DMS 273 (cell line): ENCODE results near the gene CXCL3.

ENCODE experiments used
- DNase-seq: peaks from one replicate; lab custom pipeline; 2025; ENCODE audit not compliant: unreplicated experiment; lab: John Stamatoyannopoulos, UW

The CXCL3 gene

DNA sequence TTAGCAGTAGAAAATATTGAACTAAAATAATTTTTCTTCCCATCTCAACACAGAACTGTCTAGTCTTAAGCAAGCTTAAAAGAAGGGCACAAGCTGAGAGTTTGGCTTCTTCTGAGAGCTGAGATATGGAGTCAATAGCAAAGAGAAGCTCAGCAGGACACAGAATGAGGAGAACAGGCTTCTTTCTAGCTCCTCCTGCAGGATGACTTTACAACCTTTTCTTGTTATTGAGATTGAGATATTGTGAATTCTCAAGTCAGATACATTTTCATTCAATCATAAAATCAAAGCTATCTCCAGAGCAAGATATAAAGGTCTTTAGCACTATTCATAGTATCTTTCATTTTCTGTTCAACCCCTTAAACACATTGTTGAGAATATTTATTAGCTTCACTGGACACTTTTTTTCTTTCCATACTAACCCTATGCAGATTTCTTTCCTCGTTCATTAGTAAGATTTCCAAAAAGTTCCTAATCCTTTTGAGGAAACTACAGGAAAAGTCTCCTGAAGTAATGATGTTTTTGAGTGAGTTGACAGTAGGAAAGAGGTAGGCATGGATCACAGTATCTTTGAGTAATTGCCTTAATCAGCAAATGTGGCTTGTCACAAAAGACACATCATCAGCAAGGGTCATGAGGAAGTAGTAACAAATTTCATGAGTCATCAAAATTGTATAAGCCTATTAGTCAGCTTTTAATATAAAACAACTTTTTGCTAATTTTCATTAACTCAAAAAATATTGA, 17.8 kb upstream of the CXCL3 start:
- peak; percentile 1 for DNase-seq

DNA sequence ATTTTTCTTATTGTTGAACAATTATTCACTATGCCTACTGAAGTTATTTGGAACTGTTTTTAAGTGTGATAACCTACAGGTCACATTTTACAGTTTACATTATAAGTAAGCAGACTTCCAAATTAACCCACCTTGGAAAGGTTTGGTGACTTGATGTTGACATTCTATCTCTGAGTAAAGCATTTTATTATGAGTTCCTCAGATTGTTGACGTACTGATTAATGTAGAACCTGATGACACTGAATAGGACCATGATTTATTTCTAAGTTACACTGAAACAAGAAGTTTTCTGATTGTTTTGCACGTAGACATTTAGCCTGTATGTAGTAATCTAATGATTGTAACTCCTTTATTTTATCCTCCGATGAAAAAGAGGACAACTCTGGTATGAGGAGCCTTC, 17.0 kb upstream of the CXCL3 start:
- DNase-seq, result no peak

DNA sequence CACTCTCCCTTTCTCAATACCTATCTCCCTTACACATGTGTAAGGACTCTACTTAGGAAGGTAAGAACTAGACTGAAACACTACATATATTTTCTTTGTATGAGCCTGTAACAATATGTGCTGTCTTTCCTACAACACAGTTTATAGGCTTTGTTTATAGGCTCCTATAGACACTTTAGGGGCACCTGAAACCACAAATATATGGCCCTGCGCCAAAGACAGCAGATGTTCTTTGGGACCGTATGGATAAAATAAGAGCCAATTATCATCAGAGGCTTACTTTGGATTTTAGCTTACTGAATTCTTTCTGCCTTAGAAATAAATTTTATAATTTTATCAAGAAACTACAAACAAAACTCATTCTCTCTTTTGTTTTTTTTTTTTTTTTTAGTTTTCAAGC, 16.6 kb upstream of the CXCL3 start:
- DNase-seq, result peak; percentile 47

DNA sequence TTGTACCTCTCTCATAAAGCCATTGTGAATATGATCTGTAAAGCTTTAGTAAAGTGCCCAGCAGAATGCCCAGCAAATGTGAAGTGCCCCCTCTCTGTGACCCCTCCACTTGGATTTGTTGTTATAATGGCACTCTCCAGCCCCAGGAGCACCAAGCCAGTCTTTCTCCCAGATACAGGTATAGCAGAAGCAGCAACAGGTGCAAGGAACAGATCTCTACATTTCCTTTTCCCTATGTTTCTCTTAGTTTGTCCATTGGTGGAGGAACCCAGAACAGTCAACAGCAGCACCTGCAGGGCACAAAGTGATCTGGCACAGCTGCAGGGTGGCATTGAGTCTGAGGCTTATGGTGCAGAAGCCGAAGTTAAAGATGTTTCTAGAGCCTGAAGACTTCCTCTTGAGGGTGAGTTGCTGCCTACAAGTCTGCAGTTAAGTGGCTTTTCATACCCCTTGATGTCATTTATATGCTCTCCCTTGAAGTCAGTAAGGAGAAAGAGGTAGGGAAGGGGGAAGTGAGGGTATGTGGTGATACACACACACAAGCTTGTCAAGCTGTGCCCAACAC, 16.1 kb upstream of the CXCL3 start:
- no peak for DNase-seq

DNA sequence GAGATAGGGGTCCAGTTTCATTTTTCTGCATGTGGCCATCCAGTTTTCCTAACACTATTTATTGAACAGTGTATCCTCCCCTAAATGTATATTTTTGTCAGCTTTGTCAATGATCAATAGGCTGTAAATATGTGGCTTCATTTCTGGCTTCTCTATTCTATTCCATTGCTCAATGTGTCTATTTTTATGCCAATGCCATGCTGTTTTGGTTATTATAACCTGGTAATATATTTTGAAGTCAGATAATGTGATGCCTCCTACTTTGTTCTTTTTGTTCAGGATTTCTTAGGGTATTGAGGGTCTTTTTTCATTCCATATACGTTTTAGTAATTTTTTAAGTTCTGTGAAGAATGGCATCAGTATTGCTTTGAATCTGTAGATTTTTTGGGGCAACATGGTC, 8.7 kb upstream of the CXCL3 start:
- no peak for DNase-seq

DNA sequence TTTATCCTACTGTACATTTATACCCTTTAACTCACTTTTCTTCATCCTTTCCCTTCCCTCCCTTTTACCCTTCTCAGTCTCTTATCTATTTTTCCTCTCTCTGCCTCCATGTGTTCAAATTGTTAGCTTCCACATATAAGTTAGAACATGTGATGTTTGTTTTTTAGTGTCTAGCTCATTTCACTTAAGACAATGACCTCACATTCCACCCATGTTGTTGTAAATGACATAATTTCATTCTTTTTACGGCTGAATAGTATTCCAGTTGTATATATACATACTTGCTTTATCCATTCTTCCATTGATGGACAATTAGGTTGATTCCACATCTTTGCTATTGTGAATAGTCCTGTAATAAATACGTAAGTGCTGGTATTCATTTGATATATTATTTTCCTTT, 7.3 kb upstream of the CXCL3 start:
- DNase-seq, result no peak

DNA sequence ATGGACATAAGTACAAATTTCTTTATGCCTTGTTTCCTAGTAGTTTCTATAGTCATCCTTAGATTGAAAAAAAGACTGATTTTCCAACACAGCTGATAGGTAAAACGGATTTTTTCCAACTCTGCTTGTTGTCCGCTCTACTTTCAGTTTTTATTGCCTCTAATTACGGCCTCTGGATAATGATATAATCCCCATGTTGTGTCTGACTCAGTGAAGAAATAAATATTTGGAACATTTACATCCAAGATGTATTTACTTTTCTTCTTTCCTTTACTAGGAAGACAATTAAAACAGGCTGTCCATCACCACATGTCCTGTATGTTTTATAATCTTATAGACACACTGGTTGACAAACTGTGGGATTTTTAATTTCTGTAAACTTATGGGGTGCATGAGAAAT, 6.8 kb upstream of the CXCL3 start:
- no peak for DNase-seq

DNA sequence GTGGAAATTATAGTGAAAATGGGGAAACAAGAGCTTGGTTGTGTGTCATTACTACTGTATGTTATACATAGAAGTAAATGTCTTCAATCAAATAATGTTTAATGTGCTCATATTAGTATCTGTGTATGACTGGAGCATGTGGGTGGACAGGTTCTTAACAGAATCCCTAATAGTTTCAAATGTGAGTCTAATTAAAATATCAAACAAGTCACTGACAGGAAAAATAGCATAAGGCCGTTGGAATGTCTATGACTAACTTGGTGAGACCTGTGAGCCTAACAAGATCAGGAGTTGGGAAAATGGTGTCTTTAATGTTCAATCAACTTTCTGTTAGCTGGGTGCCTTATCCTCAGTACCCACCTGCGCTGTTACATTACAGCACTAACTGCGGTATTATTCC, 6.2 kb upstream of the CXCL3 start:
- DNase-seq, result no peak

DNA sequence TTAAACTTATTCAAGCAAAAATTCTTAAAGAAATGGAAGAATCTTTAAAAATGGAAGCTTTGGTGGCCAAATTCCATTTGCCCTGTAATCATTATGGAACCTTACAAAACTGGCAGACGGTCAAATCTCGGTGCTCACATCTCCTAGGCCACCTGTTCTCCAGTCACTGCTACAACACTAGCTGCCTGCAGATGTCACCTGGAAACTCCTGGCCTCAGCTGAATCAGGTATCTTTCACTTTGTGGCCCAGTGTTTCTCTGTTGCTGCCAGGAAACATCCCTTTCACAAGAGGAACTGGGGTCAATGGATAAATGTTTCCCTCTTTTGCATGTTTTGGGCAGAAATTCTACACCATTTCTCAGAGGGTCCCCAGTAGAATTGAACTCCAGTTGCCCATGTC, 4.2 kb upstream of the CXCL3 start:
- DNase-seq, result peak; percentile 3

DNA sequence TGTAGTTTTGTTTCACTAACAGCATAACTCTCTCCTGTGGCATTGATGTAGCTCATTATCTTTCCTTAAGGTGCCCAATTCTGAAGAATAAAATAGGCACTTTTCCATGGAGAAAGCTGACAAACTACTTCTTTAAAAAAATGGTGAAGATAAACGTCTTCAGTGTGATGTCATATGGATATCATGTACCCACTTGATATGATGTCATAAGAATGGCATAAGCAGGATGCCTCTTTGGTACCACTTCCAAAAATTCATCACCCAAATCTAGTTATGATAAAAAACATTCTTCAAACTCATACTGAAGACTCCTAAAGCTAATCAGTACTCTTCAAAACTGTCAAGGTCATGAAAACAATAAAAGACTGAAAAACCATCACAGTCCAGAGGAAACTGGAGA, 2.9 kb upstream of the CXCL3 start:
- no peak for DNase-seq

DNA sequence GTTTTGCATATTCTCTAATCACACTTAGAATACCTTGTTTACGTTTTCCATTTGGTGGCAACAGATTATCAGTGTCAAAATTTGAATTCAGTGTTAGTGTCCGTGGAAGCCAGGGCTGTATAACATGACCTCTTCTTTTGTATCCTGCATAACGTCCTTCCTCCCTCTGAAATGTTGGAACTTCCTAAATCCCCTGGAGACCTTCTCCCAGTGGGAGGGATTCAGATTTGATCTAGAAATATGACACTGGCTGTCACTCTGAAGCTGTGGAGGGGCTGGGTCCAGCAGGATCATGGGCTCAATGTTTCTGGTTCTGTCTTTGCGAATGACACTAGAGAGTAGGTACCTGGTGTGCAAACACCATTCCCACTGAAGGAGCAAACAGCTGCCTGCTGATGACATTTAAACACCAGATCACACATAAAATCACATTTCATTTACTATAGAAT, 850 bp upstream of the CXCL3 start:
- DNase-seq, result peak; percentile 18

DNA sequence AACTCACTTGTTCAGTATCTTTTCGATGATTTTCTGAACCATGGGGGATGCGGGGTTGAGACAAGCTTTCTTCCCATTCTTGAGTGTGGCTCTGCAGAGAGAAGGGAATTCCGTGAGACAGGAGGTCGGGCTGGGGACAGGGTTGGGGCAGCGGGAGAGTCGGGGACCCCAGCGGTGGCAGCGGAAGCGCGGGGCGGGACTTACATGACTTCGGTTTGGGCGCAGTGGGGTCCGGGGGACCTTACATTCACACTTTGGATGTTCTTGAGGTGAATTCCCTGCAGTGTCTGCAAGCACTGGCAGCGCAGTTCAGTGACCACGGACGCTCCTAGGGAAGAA, 434 bp downstream of the CXCL3 start:
- peak; percentile 19 for DNase-seq

DNA sequence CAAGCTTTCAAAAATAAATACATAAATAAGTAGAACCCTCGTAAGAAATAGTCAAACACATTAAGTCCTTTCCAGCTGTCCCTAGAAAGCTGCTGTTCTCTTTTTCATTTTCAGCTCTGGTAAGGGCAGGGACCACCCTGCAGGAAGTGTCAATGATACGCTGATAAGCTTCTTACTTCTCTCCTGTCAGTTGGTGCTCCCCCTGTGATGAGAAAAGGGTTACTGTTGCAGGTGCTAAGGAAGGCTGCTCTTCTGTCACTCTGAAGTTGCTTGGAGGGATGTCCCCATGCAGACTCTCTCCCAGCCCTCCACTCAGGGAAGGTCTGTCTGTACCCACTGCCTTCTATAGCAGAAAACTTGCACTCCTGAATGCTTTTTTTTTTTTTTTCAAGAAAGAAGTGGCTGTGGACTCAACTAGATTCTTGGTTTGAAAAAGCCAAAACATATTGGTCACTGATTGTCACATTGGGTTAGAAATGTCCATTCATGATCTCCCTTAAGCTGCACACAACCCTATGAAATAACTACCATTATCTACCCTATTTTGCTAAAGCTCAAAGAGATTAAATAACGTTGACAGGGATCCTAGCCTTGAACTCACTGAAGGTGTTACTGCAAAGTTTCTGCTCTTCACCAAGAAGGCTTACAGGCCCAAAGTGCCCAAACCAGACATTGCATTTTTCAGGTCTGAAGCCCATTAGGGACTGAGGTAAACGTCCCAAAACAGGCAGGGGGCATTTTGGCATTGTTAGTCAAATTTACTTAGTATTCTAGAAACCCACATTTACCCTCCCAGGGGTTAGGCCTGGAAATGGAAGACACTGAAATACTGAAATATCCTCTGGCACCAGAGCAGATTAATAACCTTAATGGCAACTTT, 1.2 kb downstream of the CXCL3 start:
- DNase-seq, result no peak

DNA sequence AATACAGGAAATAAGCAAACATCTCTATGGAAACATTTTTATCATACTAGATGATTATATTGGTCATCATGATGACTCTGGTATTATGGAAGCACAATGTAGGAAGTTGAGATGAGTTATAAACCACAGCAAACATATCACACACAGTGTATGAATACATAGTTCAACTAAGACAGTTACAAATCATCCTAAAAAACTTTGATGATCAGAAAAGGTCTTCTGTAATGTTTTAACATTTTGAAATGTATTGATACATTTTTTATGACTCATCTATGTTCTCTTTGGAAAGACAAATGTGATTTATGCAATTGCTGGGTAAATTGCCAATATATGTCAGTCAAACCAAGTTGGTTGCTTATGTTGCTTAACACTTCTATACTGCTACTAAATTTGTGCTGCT, 4.8 kb downstream of the CXCL3 start:
- DNase-seq, result no peak

DNA sequence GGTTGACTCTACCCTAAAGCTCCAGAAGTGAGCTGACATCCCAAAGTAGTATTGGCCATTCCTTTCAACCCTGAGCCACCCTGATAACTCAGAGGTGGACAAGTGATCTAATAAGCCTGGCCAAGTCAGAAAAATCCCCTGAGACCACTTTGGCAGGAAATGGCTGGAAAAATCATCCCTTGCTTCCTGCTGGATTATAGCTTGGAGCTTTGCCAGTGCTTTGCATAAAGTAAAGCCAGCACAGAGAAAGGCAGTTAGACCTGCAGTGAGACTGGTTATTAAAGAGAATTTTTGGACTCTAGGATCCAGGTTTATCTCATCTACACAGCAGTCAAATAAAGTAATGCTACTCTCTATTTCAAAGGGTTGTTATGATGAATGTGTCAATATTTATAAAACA, 6.4 kb downstream of the CXCL3 start:
- DNase-seq, result no peak

DNA sequence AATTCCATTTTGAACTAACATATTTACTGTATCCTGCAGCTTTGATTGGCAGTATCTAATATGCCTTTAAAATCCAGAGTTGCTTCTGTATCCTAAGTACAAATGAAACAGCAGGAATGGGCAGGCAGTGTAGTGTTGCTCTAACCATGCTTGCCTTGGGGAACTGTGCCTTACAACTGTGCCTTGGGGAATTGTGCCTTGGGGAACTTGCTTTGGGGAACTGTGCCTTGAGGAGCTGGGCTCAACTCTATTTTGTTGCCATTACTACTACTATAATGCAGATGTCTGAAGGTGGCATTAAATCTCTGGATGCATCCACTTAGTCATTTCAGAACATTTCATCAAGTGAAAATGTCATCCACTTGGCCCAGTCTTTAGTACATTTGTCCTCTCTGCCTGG, 6.9 kb downstream of the CXCL3 start:
- no peak for DNase-seq

DNA sequence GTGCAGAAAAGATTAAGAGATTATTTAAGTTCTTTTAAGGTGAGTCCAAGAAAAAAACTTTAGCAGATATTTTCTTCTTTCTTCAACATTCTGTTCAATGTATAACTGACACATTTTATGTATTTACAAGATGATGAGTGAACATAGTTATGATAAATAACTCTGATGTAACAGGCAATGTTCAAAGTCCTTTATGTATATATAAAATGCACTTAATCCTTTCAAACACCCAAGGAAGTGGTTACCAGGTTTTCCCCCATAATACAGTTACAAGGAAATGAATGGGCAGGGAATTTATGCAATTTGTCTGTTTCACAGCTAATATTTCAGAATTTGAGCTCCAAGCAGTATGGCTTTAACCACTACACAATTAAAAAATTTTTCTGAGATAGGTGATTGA, 8.2 kb downstream of the CXCL3 start:
- no peak for DNase-seq

DNA sequence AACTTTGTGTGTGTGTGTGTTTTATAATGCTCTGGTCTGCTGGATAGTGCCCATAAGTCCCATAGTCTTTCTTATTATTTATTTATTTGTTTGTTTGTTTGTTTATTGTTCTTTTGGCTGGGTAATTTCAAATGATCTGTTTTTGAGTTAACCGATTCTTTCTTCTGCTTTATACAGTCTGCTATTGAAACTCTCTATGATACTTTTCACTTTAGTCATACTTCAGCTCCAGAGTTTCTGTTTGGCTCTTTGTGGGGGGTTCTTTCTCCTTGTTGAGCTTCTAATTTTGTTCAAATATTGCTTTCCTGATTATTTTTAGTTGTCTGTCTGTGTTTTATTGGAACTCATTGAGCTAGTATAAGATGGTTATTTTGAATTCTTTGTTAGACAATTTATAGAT, 10.0 kb downstream of the CXCL3 start:
- DNase-seq, result no peak

DNA sequence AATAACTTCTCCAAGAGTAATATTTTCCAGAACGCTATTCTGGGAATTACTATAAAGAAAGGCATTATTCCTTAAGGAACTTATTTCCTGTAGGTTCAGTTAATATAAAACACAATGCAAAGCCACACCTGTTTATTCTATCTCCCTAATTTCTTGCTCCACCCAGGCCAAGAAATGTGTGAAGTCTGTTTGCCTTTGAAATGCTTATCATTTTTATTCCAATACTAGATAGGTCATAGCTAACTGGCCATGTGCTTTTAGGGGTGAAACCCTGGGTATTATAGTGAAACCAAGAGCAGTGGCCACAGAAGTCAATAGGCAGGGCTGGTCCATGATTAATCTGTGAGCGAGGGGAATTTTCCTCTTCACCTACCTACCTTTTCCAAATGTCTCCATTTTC, 14.8 kb downstream of the CXCL3 start:
- DNase-seq, result no peak

DNA sequence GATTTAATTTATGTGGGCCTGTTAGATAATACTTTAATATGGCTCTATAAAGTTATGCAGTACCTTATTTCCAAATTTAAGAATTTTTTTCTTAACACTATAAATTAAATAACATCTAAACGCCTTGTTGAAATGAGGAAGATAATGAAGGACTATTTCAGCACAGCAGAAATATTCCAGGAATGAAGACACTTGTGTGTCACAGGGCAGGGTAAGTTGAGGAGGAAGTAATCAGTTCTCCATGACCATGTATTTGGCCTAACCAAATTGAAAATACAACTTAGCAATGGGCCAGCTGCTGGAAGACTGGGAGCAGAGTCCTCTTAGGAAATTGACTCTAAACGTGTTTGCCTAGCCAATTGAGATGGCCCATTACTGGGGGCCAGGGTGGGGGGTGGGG, 16.9 kb downstream of the CXCL3 start:
- DNase-seq, result no peak

DNA sequence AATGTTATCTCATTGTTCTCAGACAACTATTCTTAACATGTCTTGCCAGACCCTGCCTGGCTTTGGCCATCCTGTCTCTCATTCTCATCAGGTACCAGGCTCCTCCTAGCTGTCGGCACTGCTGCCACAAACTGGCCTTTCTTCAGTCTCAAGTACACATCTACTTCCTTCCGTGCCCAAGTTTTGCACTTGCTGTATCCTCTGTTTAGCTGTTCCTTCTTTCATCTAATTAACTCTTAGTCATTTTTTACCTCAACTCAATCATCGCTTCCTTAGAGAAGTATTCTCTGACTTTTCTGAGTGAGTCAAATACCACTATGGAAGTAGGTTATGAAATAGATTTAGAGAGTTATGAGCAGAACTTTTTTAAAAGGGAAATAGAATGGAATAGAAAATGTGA, 19.7 kb downstream of the CXCL3 start:
- no peak for DNase-seq

DNA sequence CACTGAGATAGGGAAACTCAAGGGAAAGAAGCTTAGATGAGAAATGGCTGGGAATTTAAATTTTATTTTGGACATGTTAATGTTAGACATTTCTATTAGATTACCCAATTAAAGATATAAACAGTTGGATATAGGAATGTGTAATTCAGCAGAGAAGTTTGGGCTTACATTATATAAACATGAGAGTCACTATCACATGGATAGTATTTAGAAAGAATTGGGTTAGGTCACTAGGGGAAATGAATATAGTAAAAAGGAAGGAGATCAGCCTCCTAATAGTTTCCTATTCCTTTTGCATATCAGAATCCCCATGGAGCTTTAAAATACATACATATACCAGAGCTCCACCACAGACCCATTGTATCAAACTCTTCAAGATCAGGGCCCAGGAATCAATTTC, 20.4 kb downstream of the CXCL3 start:
- DNase-seq, result no peak
